Stimulated activated CD8-positive, alpha-beta memory T cell treated with anti-CD3 and anti-CD28 coated beads, Interleukin-12 subunit alpha, Interleukin-12 subunit beta, amount 100 ng/mL, for 24 hours (primary cell): ENCODE results near the gene CALHM1.

Source experiments
- DNase-seq: peaks from one replicate; pipeline ENCODE4 v3.0.0-alpha.2; 2020; ENCODE audit errors: extremely low read depth

CALHM1 gene

GRCh38 chr10:103455235-103455634 is 3.5 kb downstream of the CALHM1 start:
- DNase-seq: no peak

GRCh38 chr10:103454026-103454425 is 4.7 kb downstream of the CALHM1 start:
- no peak for DNase-seq

- no peak for DNase-seq
Measured at GRCh38 chr10:103452506-103453230, 6.0 kb downstream of the CALHM1 start.

GRCh38 chr10:103451831-103452505 is 6.7 kb downstream of the CALHM1 start, which contains the start of gene CALHM2:
TSS of gene CALHM2 (minus strand) at chr10:103452370. CDS start at chr10:103449941, 2,429 bp downstream.
- no peak for DNase-seq

GRCh38 chr10:103451091-103451813 is 7.4 kb downstream of the CALHM1 start:
- no peak for DNase-seq

- no peak for DNase-seq
Measured at GRCh38 chr10:103450201-103450695, 8.5 kb downstream of the CALHM1 start.

GRCh38 chr10:103449208-103450144 is 9.2 kb downstream of the CALHM1 start:
- DNase-seq: no peak

- no peak for DNase-seq
Measured at GRCh38 chr10:103448746-103449145, 10.0 kb downstream of the CALHM1 start.

GRCh38 chr10:103447187-103447586 is 11.5 kb downstream of the CALHM1 start:
- DNase-seq: no peak

GRCh38 chr10:103445767-103446567 is 12.7 kb downstream of the CALHM1 start:
- DNase-seq: no peak

GRCh38 chr10:103445366-103445765 is 13.3 kb downstream of the CALHM1 start:
- no peak for DNase-seq

- no peak for DNase-seq
Measured at GRCh38 chr10:103444478-103444877, 14.2 kb downstream of the CALHM1 start.

GRCh38 chr10:103443475-103444185 is 15.1 kb downstream of the CALHM1 start:
- DNase-seq: no peak

GRCh38 chr10:103442031-103442461 is 16.7 kb downstream of the CALHM1 start:
- DNase-seq: no peak

GRCh38 chr10:103441611-103442010 is 17.1 kb downstream of the CALHM1 start:
- no peak for DNase-seq

GRCh38 chr10:103441206-103441605 is 17.5 kb downstream of the CALHM1 start:
- DNase-seq: no peak

- DNase-seq: no peak
Measured at GRCh38 chr10:103440416-103440815, 18.3 kb downstream of the CALHM1 start.

GRCh38 chr10:103439776-103440175 is 18.9 kb downstream of the CALHM1 start:
- DNase-seq: no peak

GRCh38 chr10:103433858-103434257 is 24.8 kb downstream of the CALHM1 start:
- DNase-seq: no peak

- no peak for DNase-seq
Measured at GRCh38 chr10:103431902-103432301, 26.8 kb downstream of the CALHM1 start.
